NCI-H2227 treated with DMSO at 0.1 percent for 48 hours (cell line): ENCODE results near the gene EVL.
"Not testable (repeated sequence)": the region's sequence is repeated elsewhere in the genome, so short reads cannot be mapped to it uniquely, and the experiment has no call there.

ENCODE experiments used
- DNase-seq: peaks from one replicate; lab custom pipeline; 2025; lab: John Stamatoyannopoulos, UW

Gene EVL

DNA sequence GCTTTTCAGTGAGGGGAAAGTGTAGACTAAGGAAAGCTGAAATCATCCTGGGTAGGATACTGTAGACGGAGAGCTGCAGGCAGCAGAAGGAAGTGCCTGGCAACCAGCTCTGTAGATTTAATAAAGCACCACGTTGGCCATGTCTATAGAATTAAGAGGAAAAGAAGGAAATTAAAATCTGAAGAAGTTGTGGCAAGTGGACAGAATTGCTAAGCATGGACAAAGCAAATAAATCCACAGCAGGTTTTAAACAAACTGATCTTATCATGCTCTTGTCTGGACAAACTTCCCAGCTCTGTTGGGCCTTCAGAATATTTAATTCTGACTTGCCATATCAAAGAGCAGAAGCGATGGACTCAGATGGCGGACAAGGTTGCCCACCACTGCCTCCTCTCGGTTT, 27.2 kb upstream of the EVL start:
- DNase-seq, result no peak

DNA sequence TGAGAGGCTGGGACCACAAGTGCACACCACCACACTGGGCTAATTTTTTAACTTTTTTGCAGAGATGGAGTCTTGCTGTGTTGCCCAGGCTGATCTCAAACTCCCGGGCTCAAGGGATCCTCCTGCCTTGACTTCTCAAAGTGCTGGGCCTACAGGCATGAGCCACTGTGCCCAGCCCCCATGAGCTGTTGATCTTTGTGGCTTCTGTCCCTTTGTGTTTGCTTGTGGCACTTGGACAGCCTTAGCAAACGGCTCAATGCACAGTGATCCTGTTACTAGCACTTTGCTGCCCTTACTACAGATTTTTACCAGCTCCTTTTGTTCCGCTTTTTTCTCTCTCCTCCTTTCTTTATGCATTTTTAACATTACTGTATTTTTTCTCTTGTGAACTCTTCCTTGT, 25.3 kb upstream of the EVL start:
- no peak for DNase-seq

DNA sequence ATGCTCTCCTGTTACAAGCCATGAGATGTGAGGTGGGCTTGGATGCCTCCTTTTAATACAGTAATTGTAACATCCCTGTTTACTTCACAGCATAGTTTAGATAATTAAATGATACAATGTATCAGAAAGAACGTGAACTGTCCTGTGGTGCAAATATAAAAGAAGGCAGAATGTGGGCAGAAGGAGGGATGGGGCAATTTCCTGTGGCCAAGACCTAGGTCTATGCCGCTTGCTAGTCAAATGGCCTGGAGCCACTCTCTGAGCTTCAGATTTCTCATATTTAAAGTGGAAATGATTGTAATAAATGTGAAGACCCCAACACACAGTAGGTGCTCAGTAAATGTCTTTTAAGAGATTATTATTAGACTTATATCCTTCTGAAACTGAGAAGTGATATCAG, 24.0 kb upstream of the EVL start:
- DNase-seq, result no peak

DNA sequence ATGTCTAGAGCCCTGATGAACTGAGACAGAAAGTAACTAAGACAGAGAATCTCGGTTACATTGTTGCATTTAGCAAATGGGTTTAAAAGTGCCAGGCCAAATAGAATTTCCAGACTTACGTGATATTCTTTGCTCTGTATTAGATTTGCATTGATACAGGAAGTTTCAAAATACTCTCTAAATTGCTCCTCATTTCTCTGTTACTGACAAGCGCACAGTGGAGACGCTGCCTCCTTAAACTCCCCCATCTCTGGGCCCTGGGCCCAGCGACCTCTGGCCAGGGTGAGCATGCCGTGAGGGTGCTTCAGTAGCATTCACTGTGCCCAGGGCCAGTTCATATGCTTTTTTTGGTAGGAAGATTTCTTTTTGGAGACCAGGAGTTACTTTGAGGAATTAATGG, 22.9 kb upstream of the EVL start:
- DNase-seq, result no peak

DNA sequence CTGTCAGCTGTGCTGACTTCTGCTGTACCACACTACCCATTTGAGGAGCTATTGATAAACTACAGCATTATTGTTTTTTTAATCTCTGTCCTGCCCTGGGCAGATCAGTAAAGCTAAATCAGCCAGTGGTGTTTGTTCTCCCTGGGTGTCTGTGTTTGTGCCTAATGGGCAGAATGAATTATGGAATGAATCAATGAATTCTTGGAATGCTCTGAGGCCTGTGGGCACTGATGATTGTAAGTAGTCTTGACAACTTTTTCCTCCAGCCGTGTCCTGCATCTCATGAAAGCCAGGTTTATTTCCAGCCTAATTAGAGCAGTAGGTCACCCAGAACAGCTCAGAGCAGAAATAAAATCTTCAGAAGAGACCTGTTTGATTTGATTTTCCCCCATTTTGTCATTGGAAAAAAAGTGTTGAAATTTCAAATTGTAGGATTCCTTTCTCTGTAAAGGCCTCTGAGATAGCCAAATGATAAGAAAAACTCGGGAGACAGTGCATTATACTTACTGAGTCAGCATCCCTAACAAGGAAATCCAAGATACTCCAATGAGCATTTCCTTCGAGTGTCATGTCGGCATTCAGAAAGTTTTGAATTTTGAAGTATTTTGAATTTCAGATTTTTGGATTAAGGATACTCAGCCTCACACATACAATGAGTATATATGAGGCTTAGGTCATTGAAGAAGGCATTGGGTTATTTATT, 19.4 kb upstream of the EVL start:
- DNase-seq, result no peak

DNA sequence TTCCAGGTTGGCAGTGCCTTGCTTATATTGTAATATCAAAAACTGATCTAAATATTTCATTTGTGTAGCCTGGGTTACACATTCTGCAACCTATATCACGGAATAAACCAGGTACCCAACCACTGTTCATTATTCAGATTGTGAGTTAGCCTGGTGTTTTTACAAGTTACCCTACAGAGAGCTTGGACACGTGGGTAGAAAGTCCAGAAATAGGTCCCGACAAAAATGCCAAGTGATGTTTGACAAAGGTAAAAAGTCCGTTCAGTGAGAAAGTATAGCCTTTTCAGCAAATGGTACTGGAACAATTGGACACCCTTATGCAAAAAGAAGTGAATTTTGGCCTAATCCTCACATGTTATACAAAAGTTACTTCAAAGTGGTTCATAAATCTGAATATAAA, 17.6 kb upstream of the EVL start:
- no peak for DNase-seq

DNA sequence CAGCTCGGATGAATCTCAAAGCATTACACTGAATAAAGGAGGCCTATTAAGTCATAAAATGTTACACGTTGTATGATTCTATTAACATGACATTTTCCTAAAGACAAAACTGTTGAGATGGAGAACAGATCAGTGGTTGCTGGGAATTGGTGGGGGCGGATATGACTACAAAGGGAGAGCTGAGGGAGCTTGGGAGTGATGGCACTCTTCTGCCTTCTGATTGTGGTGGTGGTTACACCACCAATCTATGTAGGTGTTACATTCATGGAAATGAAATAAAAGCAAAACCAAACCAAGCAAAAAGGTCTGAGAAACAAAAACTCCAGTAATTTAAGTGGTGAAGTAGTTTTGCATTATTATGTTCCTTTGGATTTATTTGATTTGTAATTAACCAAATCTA, 16.4 kb upstream of the EVL start:
- no peak for DNase-seq

DNA sequence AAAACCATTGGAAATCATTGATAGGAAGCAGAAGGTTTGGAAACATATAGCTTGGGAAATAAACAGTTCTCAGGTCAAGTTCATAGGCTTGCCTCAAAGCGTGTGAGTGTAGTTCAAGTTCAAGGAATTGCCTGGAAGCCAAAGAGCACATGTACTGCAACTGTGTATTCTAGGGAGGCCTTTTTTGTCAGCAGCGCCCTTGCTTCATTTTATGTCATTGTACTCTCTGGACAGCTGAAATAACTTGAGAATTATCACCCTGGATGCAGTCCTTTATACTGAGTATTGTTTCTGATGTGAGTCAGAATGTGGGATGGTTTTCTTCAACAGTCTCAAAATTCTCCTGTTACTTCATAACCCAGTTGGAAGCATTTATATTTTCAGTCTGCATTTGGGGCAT, 16.0 kb upstream of the EVL start:
- no peak for DNase-seq

DNA sequence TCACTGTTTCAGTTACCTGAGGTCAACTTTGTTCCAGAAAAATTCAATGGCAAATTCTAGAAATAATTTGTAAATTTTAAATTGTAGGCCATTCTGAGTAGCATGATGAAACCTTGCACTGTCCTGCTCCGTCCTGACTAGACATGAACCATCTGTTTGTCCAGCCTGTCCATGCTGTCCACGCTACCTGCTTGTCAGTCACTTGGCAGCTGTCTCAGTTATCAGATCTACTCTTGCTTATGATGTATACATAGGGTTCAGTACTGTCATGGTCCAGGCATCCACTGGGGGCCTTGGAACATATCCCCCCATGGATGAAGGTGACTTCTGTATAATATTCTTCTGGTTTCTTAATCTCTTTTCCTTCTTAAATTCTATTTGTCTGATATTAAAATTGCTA, 14.1 kb upstream of the EVL start:
- DNase-seq, result no peak

DNA sequence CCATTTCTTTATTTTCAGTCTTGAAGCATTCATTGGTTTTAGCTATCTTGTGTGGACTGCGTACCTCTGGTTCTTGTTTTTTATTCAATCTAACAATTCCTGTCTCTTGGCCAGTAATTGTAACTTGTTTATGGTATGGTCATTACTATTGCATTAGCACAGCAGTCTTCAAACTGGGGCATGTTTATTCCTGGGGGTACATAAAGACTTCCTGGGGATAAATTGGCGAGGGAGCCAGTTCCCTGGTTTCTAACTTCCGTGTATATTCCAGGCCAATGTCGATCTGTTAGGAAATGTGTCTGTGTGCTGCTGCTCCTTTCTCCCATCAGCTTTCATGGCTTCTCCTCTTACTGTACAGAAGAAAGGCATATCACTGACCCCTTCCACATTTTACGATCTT, 13.7 kb upstream of the EVL start:
- DNase-seq, result no peak

DNA sequence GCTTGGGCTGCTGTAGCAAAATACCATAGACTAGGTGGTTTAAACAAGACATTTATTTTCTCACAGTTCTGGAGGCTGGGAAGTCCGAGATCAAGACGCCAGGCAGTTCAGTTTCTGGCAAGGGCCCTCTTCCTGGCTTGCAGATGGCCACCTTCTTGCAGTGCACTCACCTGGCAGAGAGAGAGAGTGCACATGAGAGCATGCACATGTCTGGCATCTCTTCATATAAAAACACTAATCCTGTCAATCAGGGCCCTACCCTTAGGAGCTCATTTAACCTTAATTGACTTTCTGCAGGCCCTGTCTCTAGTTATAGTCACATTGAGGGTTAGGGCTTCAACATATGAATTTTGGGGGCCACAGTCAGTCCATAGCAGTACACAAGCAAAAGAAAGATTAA, 12.4 kb upstream of the EVL start:
- DNase-seq, result no peak

DNA sequence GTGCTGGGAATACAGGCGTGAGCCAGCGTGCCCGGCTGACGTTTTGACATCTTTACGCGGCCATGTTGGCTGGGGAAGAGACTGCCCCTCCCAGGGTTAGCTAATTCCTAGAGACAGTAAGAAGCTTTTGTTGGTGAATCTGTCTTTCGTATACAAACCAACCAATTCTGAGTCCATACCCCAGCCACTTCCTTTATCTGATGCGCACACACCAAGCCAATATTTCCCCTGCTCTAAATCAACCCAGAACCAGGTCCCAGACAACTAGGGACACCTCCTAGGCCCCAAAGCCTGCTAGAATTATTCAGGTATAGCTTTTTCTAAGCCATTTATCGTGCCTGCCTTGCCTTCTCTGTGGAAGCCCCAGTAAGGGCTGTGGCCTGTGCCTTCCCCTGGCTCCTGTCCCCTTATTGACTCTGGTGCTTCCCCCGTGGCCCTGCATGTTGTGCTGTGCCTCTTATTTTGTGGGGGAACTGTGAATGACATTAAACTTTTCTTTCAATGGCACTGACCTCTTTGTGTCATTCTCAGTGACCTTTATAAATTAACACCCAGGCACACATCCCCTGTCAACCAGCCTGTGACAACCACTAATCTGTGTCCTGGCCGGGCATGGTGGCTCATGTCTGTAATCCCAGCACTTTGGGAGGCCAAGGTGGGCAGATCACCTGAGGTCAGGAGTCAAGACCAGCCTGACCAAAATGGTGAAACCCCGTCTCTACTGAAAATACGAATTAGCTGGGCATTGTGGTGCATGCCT, 10.7 kb upstream of the EVL start:
- no peak for DNase-seq

DNA sequence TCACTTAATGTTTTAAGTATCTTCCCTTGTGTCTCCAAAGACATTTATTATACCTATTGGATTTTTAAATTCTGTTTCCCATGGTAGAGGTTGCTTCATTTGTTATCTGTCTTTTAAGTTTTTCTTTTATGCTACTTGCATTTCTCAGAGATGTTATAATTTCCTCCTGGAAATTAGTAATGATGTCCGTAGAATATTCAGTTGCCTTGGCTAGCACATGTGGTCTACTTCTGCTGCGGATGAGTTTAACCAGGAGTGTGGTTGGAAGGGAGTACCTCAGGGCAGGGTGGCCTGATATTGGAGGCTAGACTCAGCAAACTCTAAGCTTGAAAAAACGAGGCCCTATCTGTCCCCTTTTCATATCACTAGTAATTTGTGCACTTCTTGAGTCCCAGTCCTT, 8.8 kb upstream of the EVL start:
- DNase-seq, result no peak

DNA sequence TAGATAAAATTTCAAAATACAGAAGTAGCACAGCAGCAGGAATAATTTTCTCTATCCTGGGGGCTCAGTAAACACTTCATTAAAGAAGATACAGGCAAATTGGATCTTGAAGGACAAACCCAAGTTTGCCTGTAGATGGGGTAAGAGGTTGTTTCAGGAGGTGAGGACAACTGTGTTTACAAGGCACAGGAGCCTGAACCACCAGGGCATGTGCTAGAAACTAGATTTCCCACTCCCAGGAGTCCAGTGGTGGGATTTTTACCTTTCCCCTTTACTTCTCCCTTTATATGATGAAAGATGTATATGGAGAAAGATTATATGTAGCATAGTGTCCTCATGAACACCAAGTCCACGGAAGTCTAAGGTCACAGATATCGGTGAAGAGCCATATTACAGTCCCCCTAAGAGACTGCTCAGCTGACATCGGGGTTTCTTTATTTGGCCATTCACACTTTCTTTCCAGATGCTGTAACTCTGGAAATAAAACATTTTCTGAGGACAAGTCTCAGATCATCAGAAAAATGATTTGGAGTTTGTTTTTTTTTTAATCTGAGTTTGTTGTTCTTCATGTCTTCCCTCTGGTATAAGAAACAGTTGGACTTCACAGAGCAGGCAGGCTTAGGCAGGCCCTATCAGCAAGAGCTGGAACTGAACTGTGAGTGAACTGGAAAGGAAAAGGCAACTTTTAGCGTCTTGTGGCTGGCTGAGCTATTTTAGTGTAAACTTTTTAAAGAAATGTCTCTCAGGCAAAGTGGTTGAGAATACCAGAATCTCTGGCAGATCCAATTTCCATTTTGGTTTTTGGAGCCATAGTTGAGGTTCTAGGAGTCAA, 8.0 kb upstream of the EVL start:
- no peak for DNase-seq

DNA sequence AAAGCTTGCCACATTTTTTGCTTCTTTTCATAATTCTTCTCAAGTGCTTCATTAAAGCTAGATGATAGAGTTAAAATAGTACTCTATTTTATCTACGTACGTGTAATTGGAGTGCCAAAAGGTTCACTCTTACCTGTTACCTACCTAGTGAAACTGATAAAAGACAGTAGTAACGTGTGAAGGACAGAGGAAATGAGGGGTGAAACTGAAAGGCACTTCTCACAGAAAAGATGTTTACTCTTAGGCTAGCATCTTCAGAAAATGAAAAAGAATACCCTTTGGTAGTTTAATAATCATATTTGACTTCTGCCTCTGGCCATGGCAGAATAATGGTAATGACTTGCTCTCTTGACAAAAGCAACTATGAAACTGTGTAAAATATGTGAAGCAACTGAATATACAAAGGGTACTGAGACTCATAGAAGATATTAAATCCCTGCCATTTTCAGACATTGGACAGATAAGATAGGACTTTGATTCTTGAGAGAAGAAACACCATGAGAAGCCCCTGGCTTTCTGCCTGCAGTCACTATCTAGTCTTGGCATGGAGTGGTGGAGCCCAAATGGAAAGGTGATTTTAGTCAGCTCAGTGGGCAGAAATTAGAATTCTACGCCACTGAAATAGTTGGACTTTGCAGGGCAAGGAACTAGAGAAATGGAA, 6.3 kb upstream of the EVL start:
- no peak for DNase-seq

DNA sequence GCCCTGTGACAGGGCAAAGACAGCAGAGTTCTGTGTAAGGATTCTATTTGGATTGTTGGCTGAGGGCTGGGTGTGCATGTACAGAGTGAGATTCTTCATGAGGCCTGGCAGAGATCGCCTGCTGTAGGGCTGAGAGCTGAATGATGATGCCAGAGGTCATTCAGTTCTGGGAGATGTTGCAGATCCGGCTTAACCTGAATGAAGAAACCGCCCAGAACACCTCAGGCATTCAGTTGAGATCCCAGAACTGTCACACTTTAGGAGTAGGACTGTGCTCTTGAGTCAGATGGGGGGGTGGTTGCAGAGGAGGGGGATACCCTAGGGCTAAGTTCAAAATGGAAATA, 5.8 kb upstream of the EVL start:
- DNase-seq, result no peak

DNA sequence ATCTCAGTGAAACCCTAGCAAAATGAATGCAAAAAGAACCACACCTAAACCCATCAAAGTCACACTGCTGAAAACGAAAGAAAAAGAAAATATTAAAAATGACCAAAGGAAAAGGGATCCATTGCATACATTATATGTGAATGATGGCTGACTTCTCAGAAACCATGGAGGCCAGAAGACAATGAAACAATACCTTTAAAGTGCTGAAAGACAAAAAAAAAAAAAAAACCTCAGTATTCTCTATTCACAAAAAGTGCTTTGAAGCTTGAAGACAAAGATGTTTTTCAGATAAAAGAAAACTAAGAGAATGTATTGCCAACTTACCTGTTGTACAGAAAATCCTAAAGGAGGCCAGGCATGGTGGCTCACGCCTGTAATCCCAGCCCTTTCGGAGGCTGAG, 4.5 kb upstream of the EVL start:
- DNase-seq, result no peak

DNA sequence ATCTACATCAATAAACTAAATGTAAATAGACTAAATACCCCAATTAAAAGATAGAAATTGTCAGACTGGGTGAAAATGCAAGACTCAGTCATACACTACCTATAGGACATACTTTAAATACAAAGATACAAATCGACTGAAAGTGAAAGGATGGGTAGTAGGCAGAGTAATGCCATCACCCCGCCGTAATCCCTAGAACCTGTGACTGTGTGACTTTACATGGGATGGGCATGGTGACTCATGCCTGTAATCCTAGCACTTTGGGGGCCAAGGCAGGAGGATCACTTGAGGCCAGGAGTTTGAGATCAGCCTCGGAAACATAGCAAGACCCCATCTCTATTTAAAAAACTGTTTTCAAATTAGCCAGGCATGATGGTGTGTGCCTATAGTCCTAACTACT, 2.6 kb upstream of the EVL start:
- DNase-seq, result no peak

DNA sequence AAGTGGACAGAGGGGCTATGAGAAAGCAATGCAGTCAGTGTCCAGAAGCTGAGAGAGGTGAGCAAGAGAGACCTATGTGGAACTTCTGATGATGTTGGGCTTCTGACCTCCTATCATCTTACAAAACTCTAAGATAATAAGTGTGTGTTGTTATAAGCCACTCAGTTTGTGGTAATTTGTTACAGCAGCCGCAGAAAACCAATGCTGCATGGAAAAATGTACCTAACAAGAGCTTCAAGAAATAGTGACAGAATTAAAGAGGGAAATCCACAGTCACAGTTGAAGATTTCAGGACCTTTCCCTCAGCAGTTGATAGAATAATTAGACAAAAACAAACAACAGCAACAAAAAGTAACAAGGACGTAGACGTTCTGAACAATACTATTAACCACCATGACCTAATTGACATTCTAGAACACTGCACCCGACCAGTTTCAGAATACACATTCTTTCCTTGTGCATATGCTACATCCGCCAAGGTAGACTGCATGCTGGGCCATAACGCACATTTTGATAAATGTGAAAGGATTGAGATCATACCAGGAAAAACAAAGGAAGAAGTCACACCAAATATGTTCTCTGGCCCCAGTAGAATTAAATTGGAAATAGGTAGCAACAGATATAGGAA, 1.8 kb upstream of the EVL start:
- DNase-seq, result no peak

DNA sequence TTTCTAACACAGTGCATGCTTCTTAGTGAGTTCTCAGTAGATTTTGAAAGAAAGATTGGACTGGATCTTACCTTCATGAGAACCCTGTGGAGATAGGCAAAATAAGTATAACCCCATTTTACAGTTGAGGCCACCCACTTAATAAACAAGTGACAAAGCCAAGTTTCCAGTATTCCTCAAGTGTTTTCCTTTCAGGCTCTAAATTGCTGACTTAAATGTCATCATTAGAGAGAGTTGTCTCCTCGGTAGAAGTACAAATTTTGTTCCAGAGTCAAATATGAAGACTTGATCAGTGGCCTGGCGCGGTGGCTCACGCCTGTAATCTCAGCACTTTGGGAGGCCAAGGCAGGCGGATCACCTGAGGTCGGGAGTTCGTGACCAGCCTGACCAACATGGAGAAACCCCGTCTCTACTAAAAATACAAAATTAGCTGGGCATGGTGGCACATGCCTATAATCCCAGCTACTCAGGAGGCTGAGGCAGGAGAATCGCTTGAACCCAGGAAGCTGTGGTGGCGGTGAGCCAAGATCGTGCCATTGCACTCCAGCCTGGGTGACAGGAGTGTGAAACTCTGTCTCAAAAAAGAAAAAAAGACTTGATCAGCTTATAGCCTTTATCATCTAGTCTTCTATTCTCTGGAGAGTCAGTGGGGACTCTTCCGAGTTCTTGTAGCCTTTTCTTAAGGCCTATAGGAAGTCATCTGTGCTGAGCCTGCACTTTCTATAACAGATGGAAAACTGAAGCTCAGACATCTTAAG, 708 bp upstream of the EVL start:
- DNase-seq, result not testable (repeated sequence)

DNA sequence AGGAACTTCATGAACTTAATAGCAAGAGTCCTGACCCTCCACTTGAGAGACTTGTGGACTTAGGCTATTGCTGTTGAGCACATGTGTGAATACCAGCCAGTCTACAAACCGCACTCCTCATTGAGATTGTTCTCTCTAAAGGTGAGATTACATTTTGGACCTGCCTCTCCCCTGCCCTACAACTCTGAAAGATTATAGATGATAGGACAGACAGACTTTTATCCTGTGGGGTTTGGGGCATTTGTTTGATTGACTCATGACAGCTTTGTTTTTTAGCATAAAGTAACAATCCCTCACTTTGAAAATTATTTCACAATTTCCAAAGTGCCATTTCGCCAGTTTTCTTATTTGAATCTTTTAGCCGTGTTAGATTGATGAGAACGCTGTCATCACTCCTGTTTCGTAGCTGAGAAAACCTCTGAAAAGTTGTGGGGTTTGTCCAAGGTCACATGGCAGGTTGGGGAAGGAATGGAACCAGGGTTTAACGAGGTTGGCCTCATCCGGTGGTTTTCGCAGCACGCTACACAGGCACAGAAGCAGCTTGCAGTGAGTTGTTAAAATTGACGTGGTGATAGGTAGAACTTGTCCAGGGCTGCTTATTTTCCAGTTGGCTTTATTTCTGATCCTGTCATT, 836 bp downstream of the EVL start:
- no peak for DNase-seq
